SW480 (cell line): ENCODE measurements around the gene CDC16.
A peak's percentile ranks its signal among the peaks of the same experiment; 100 is the strongest.
"Not testable (repeated sequence)": the region's sequence is repeated elsewhere in the genome, so short reads cannot be mapped to it uniquely, and the experiment has no call there.

Experiments used
- DNase-seq: peaks from one replicate; pipeline ENCODE4 v3.0.0-alpha.2; 2016; ENCODE audit warnings: low spot score

CDC16 gene

DNA sequence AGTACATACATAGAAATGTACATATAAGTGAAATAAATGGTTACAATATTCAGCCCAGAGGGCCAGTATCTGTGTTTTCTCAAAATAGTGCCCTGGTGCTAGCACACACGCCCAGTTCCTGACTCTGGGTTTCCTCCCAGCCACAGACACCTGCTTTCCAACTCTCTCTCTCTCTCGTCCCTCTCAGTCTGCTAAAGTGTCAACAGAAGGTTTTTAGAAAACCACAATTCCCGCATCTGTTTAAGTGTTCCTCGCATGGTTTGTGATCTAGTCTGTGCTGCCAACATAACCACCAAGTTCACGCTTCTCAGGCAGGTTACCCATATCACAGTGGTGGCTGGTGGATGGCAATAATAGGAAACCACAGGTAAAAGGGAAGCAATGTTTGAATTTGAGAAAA, 28.9 kb downstream of the CDC16 start:
- DNase-seq: no peak

GRCh38 chr13:114264313-114264712, 29.6 kb downstream of the CDC16 start:
- not testable (repeated sequence) for DNase-seq

DNA sequence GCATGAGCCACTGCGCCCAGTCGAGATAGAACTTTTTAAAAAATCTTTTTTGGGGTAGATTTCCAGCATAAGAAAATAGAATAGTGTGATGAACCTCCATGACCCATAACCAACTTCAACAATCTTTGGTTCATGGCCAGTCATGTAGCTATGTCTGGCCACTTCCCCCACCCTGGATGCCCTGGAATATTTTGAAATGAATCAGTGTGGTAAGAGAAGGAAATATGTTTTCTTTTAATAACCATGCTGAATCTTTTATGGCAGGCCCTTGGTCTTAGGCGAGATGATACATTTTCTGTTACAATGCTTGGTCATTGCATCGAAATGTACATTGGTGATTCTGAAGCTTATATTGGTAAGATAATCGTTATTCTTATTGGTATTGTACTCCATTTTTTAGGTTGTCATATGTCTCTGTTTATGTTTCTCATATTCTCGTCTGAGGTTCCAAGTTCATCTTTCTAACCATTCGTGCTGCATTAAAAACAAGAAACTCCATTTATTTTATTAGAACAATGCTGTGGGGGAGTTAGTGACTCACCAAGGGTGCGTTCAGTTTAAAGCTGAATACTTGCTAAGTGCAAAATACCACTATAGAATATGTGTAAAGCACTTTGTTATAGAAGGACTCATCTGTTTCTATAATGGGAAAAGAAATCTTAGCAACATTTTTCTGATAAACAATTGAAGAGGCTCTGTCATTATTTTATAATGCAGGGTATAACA, 30.4 kb downstream of the CDC16 start:
- no peak for DNase-seq

DNA sequence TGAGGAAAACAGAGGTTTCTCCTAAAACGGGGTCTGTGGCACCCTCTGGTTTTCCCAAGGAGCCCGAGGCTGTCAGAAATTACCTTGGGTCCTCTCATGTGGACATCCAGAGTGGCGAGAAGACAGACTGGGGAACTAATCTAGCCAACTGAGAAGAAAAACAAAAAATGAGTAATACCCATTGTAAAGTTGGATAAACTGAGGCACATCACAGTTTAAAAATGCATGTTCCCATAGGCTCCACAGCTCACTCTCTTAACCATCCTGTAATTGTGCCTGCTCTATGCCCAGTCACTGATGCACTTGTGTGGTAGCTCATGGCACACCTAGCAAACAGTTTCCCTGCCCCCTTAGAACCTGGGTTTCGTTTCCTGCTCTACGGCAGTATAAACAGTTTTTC, 31.5 kb downstream of the CDC16 start:
- no peak for DNase-seq

DNA sequence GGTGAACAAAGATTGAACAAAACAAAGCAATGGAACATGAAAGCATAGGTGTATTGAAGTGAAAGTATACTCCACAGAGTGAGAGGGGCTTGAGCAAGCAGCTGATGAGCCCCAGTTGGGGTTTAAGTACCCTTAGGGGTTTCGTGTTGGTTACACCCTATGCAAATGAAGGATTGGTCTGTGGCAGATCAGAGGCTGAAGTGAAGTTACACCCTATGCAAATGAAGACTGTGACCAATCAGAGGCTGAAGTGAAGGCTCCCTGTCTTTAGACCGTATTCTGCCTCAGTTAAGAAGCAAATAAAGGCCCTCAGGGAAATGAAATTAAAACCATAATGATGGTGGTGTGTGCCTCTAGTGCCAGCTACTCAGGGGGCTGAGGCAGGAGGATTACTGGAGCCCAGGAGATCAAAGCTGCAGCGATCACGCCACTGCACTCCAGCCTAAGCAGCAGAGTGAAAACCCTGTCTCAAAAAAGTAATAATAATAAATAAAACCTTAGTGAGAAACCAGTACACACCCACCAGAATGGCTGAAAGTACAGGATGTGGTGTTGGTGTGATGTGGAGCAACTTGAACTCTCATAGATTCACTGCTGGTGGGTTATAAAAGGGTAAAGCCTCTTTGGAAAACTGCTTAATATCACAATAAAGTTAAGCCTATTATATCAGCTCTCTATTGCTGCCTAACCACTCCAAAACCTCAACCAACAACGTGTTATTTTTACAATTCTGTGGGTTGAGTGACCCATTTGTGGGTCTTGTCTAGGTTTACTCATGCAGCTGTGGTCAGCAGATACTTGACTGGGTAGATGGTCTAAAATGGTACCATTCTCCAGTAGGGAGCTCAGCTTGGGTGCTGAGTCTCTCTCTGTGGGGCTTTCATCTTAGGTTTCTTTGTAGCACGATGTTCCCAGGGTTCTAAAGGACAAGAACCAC, 33.9 kb downstream of the CDC16 start:
- no peak for DNase-seq

GRCh38 chr13:114269281-114269770, 34.6 kb downstream of the CDC16 start:
- DNase-seq: no peak

DNA sequence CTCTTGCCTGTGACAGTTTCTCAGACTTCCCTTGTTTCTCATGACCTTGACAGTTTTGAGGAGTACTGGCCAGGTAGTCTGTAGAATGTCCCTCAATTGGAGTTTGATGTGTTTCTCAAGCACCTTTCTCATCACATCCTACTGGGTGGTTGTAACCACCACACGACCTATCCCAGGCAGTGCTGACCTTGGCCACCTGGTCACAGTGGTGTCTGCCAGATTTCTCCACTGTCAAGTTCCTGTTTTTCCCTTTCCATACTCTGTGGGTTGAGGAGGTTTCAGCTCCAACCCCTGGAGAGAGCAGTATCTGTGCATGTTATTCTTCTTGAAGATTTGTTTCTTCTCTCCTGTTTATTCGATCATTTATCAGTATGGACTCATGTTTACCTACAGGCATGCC, 38.3 kb downstream of the CDC16 start:
- DNase-seq: no peak

DNA sequence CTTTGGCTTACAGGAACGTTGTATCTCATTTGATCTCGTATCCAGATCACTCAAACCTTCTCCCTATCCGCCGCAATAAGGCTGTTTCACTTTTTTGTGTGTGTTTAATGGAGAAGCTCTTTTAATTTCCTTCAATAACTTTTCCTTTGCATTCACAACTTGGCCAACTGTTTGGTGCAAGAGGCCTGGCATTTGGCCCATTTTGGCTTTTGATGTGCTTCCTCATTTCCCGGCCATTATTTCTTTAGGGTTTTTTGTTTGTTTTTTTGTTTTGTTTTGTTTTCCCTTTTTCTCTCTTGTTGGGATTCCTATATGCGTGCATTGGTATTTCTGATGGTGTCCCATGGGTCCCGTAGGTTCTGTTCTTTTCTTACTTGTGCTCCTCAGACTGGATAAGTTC, 40.6 kb downstream of the CDC16 start:
- no peak for DNase-seq

- no peak for DNase-seq
Measured at GRCh38 chr13:114279146-114279545, 44.4 kb downstream of the CDC16 start.

DNA sequence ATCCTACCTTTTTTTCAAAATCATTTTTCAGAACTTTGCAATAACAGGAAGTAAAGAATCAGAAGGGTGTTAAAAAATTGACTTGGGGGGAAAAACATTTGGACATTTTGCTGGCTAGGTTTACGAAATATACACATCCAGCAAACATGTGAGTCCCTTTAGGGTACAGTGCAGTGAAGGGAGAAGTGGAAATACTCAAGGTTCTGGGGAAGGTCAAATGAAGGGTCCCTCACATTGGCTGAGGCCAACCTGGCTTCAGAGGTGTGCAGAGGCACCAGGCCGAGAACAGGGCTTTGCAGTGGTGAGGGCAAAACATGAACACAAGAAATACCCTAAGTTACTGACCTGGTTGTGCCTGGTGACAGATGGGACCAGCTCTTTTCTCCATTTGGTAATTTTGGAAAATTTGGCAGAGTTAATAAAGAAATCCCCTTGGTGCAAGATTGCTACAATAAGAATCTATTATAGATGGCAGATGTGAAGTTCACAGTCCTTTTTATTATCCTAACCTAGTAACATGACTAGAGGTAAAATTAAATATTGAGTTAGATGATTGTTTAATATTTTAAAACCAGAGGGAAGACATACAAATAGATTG, 45.2 kb downstream of the CDC16 start:
- no peak for DNase-seq

DNA sequence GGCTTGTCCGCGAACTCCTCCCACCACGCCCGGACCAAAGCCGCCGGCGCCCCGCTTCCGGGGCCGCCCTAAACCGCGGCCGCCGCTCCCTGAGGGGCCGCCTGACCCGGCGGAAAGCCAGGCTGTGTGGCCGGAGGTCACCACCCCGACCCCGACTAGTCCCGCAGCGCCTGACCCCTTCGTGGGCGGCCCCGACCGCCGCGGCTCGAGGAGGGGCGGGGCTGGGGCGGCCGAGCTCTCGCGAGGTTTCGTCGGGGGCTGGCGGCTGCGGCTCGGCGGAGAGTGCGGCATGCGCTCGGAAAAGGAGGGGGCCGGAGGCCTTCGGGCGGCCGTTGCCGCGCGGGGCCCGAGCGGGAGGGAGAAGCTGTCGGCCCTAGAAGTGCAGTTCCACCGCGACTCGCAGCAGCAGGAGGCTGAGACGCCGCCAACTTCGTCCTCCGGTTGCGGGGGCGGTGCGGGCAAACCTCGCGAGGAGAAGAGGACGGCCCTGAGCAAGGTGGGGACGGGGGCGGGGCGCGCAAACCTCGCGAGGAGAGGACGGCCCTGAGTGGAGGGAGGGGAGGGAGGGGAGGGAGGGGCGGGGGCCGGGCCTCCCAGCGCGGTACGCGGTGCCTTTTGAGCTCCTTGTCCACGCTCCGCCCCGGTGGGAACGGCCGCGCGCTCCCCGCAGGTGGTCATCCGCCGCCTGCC, 46.8 kb downstream of the CDC16 start, which contains the start of gene UPF3A:
Gene UPF3A, plus strand, starts transcription at position 251 of the 690 bp plus-strand sequence. Its CDS starts 39 bp downstream, at position 290.
- peak; percentile 85 for DNase-seq

- peak; percentile 68 for DNase-seq
Measured at GRCh38 chr13:114282041-114282670, 47.5 kb downstream of the CDC16 start.

DNA sequence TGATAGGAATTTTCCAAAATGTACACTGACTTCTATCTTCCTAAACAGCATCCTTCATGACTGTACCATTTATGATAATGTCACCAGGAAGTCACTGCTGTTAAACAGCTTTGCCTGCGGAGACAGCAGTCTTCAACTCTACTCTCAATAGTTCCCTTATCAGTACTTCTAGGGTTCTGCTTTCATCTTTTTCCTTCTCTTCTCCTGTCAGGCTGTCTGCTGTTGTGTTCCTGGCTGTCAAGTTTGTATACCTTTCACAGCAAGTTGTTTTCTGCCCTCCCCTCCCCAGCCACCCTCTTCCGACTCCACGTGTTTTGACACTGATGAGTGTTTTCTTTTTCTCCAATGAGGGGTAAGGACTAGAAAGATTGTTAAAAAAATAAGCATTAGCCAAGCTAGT, 48.9 kb downstream of the CDC16 start:
- no peak for DNase-seq

- no peak for DNase-seq
Measured at GRCh38 chr13:114284680-114285079, 50.0 kb downstream of the CDC16 start.

- no peak for DNase-seq
Measured at GRCh38 chr13:114285166-114285808, 50.6 kb downstream of the CDC16 start.

GRCh38 chr13:114286808-114287207, 52.1 kb downstream of the CDC16 start:
- DNase-seq: no peak

DNA sequence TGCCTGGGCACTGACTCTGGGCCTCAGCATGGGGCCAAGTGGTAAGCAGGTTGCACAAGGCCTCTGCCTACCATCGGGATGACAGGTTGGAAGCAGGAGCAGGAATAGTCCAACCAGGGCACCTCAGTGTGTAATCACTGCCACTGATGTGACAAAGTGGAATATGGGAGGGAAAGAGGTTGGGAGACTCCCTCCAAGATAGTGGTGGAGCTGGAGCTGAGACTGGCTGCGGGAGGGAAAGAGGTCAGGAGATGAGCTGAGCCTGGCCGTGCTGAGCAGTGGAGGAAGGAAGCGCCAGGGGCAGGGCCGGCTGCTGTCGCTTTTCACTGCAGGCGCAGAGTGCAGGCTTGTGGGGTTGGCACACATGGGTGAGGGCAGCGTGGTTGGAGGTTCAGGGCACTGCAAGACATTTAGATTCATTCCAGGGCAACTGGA, 53.5 kb downstream of the CDC16 start:
- DNase-seq: no peak

DNA sequence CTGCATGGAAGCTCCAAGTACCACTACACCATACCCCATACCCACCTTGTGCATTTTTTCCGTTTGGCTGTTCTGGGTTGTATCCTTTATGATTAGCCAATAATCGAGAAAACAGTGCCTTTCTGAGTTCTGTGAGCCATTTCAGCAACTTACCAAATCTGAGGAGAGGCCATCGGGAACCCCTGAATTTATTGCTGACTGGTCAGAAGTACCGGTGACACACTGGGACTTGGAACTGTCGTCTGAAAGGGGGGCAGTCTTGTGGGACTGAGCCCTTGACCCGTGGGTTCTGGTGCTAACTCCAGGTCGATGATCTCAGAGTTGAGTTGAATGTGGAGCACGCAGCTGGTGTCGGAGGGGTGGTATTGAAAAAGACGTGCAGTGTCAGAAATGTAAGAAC, 61.8 kb downstream of the CDC16 start:
- no peak for DNase-seq

- DNase-seq: no peak
Measured at GRCh38 chr13:114296902-114297301, 62.2 kb downstream of the CDC16 start.

- DNase-seq: no peak
Measured at GRCh38 chr13:114298866-114299265, 64.2 kb downstream of the CDC16 start.
